Ovary (tissue), 9 donors: ENCODE measurements around the gene KAT5. TPM values are rescaled to one million over a fixed set of nuclear protein-coding genes. Genes with fewer than 3 reads are reported as not detected.

Experiments
- DNase-seq, 5 donors: peaks; one replicate each; pipeline ENCODE4 v3.0.0-alpha.2; 2019 to 2020
- H3K27ac ChIP-seq, 2 donors: fragments of 200-600 bp; one replicate each; pipeline versions ENCODE4 v1.5.1 to v1.8.0; 2019 to 2022
- H3K27me3 ChIP-seq: fragments of 200-600 bp; one replicate; pipeline ENCODE4 v1.8.0; 2022
- H3K36me3 ChIP-seq: fragments of 200-600 bp; sonication (generic); one replicate; pipeline ENCODE4 v1.5.1; 2019
- H3K4me1 ChIP-seq: one replicate; pipeline ENCODE4 v1.8.1; 2013; ENCODE audit warnings: mild to moderate bottlenecking, moderate library complexity; ENCODE audit not compliant: insufficient read depth
- H3K4me3 ChIP-seq: fragments of 200-600 bp; sonication (generic); one replicate; pipeline ENCODE4 v1.5.1; 2017
- H3K9me3 ChIP-seq, 2 donors: fragments of 200-600 bp in 1 of 2; sonication (generic) in 1 of 2; one replicate each; pipeline versions ENCODE4 v1.5.1 to v1.8.1; 2013 to 2019; ENCODE audit warnings: mild to moderate bottlenecking in 1 of 2, moderate library complexity in 1 of 2
- EP300 ChIP-seq: sonication (generic); formaldehyde crosslinking; IDR thresholded peaks from one replicate; pipeline ENCODE4 v1.6.1; 2017; ENCODE audit warnings: antibody characterized with exemption
- POLR2A ChIP-seq: fragments of 450-650 bp; IDR thresholded peaks from one replicate; pipeline ENCODE4 v1.6.1; 2017; ENCODE audit warnings: antibody characterized with exemption, mild to moderate bottlenecking, moderate library complexity
- WGBS, 3 donors: extraction: QIAGEN DNeasy Blood & Tissue Kit in 1 of 3; methylation state at CpG; one replicate each; pipeline versions ENCODE4 v1.1.5 to v1.1.7; 2013 to 2017; 5-methylcytosine and 5-hydroxymethylcytosine counted together
- intact Hi-C, 4 donors: fragments of 100-400 bp; cut with DNase I; formaldehyde crosslinking; loops; one replicate each; pipeline versions ENCODE4 v1.11.0 to v1.15.1; 2022 to 2023
- polyA plus RNA-seq, 2 donors: library from polyadenylated mRNA; stranded (reverse); fragments of 200-250 nt in 1 of 2; fragments of 350-450 nt in 1 of 2; fragmentation: Illumina TruSeq in 1 of 2; extraction: RNeasy Lipid Tissue Mini Kit (QIAGEN cat#74804) in 1 of 2; gene quantifications; one replicate each; pipeline ENCODE4 v1.2.3, GENCODE V29; 2013 to 2014
- total RNA-seq, 7 donors: library from RNA; depleted of rRNA in 2 of 7; stranded (reverse); fragments of >200 nt in 2 of 7; fragmentation: NEBNext Ultra II Directional in 3 of 7; extraction: Animal tissue kit (Norgen Biotek cat#: 25700) in 3 of 7; gene quantifications; one replicate each; pipeline versions ENCODE4 v1.1.0 to v1.2.4, GENCODE V29; 2016 to 2023
- TF ChIP-seq, protein P1 (sequence below), 3 donors: fragments of 450-650 bp in 2 of 3; fragments of 200-600 bp in 1 of 3; IDR thresholded peaks; one replicate each; pipeline versions ENCODE4 v1.5.1 to v1.8.0; 2016 to 2022; ENCODE audit warnings: antibody characterized with exemption in 3 of 3, mild to moderate bottlenecking in 1 of 3
- donor health status: DM: no; HTN: no; CAD: no; lungs with moderate emphysema.
- donor health status: DM: no; HTN: no; CAD: no.
- donor health status: Bipolar disorder and iron deficiency.
- donor health status: DM: yes; HTN: yes; CAD: no.
- donor health status: DM: no; HTN: no; CAD: no.
- donor health status: DM: yes; HTN: yes; CAD: no.

The KAT5 gene
- total and polyA plus RNA-seq, 9 donors, result 56.1 to 110 (median 67.0) TPM

DNA sequence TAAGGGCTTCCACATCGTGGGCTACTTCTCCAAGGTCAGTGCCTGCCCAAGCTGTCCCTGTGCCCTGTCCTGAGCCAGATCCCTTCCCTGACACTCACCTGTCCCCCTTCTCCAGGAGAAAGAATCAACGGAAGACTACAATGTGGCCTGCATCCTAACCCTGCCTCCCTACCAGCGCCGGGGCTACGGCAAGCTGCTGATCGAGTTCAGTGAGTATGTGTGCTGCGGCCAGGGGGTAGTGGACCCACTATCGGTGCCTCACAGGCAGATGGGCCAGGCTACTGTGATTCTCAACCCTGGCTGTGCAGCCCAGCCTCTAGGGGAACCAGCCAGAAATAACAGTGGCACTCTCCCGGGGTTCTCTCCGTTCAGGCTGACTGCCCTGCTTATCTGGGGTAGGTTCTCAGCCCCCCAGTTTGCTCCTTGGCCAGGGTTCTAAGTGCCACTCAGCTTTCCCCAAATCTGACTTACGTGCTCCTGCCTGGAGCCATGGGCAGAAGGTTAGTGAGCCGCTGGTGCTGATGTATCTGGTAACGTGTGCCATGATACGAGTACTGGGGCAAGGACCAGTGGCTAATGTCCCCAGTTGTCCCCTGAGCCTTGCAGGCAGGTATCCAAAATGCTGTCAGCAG is 4.8 kb downstream of the KAT5 start:
- TF ChIP-seq, protein P1, sequence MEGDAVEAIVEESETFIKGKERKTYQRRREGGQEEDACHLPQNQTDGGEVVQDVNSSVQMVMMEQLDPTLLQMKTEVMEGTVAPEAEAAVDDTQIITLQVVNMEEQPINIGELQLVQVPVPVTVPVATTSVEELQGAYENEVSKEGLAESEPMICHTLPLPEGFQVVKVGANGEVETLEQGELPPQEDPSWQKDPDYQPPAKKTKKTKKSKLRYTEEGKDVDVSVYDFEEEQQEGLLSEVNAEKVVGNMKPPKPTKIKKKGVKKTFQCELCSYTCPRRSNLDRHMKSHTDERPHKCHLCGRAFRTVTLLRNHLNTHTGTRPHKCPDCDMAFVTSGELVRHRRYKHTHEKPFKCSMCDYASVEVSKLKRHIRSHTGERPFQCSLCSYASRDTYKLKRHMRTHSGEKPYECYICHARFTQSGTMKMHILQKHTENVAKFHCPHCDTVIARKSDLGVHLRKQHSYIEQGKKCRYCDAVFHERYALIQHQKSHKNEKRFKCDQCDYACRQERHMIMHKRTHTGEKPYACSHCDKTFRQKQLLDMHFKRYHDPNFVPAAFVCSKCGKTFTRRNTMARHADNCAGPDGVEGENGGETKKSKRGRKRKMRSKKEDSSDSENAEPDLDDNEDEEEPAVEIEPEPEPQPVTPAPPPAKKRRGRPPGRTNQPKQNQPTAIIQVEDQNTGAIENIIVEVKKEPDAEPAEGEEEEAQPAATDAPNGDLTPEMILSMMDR (IDR thresholded peaks at IDR 0.05), result no peak
- TF ChIP-seq POLR2A, result no peak
- TF ChIP-seq EP300, result no peak
- Histone ChIP-seq H3K9me3 (no peaks in the 10 kb centered on the region), H3K4me1 (peaks cover 6% of the 10 kb centered on the region), H3K27ac (no peak overlapping the region), H3K4me3 (no peak overlapping the region), H3K36me3 (no peaks in the 10 kb centered on the region), H3K27me3 (no peaks in the 10 kb centered on the region)
- no peak for DNase-seq
- WGBS, 3 donors, result 68 to 75% (median 71%) methylated on average over 14 of the region's 14 CpGs
- intact Hi-C loops, result loop anchor here in 1 of 4 donors (10.0 kb wide), 2 partner anchors 98 to 268 kb away; no protein-coding TSS in a partner anchor

- intact Hi-C loops, result loop anchor here in 1 of 4 donors (10.0 kb wide), 2 partner anchors 97 to 267 kb away; no protein-coding TSS in a partner anchor
- no peak overlapping the region for H3K27ac ChIP-seq
- DNase-seq, result no peak
- TF ChIP-seq POLR2A (no peak), EP300 (no peak)
- TF ChIP-seq, protein P1 (IDR thresholded peaks at IDR 0.05), result no peak
- WGBS, 3 donors, result 51 to 56% (median 52%) methylated on average over 6 of the region's 6 CpGs
- H3K9me3 ChIP-seq, result no peaks in the 10 kb centered on the region
- no peaks in the 10 kb centered on the region for H3K36me3 ChIP-seq
- peaks cover 3% of the 10 kb centered on the region for H3K4me1 ChIP-seq
- no peak overlapping the region for H3K4me3 ChIP-seq
- no peaks in the 10 kb centered on the region for H3K27me3 ChIP-seq
Measured at GRCh38 chr11:65717906-65718305, 5.9 kb downstream of the KAT5 start.

DNA sequence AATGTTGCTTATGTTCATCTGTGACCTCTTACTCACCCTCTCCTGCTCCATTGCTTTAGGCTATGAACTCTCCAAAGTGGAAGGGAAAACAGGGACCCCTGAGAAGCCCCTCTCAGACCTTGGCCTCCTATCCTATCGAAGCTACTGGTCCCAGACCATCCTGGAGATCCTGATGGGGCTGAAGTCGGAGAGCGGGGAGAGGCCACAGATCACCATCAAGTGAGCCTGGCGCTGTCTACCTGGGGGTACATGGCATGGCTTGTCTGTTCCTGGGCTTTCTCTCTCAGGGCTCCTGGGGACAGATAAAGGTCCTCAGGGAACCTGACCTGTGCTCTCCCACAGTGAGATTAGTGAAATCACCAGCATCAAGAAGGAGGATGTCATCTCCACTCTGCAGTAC is 6.5 kb downstream of the KAT5 start:
- Histone ChIP-seq H3K27ac (no peak overlapping the region), H3K36me3 (no peaks in the 10 kb centered on the region), H3K4me3 (no peak overlapping the region), H3K9me3 (no peaks in the 10 kb centered on the region), H3K4me1 (peaks cover 3% of the 10 kb centered on the region), H3K27me3 (no peaks in the 10 kb centered on the region)
- no peak for DNase-seq
- intact Hi-C loops, result loop anchor here in 1 of 4 donors (10.0 kb wide), 2 partner anchors 96 to 266 kb away; no protein-coding TSS in a partner anchor
- TF ChIP-seq EP300 (no peak), POLR2A (no peak)
- TF ChIP-seq, protein P1 (IDR thresholded peaks at IDR 0.05), result no peak
- WGBS, 3 donors, result 82 to 95% (median 83%) methylated on average over 4 of the region's 4 CpGs

- Histone ChIP-seq H3K27me3 (no peaks in the 10 kb centered on the region), H3K27ac (no peak overlapping the region), H3K4me1 (peaks cover 3% of the 10 kb centered on the region), H3K9me3 (no peaks in the 10 kb centered on the region), H3K36me3 (no peaks in the 10 kb centered on the region), H3K4me3 (peak overlapping the region; percentile 69)
- intact Hi-C loops, result loop anchor here in 1 of 4 donors (10.0 kb wide), 2 partner anchors 96 to 266 kb away; no protein-coding TSS in a partner anchor
- TF ChIP-seq POLR2A (no peak), EP300 (no peak)
- TF ChIP-seq, protein P1 (IDR thresholded peaks at IDR 0.05), result no peak
- peak in 4 of 5 donors; percentile 42 to 76 (median 56) for DNase-seq
- 41 to 51% (median 43%) methylated on average over 10 of the region's 10 CpGs for WGBS, 3 donors
Measured at GRCh38 chr11:65718964-65719492, 7.0 kb downstream of the KAT5 start.
